Suppressor macrophage treated with lipopolysaccharide for 1 hour (primary cell): ENCODE measurements around the gene BCAM.
"Not testable (repeated sequence)": the region's sequence is repeated elsewhere in the genome, so short reads cannot be mapped to it uniquely, and the experiment has no call there.

Experiments
- DNase-seq, 3 donors: peaks; one replicate each; pipeline ENCODE4 v3.0.0-alpha.2; 2020 to 2022

Gene BCAM

DNA sequence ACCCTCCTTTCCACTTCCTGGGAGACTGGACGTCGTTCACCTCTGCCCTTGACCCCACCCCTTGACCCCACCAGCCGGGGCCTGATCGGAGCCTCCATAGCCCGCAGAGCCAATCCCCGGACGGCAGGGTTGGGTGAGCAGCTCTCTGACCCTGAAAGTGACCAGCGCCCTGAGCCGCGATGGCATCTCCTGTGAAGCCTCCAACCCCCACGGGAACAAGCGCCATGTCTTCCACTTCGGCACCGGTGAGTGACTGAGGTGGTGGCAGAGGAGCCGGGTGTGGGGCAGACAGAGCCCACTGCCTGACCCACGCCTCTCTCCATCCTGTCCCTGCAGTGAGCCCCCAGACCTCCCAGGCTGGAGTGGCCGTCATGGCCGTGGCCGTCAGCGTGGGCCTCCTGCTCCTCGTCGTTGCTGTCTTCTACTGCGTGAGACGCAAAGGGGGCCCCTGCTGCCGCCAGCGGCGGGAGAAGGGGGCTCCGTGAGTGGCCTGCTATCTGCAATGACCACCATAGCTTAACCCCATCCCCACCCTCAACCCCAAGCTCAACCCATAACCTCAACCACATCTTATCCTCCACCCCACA, 10.4 kb downstream of the BCAM start:
- no peak for DNase-seq

DNA sequence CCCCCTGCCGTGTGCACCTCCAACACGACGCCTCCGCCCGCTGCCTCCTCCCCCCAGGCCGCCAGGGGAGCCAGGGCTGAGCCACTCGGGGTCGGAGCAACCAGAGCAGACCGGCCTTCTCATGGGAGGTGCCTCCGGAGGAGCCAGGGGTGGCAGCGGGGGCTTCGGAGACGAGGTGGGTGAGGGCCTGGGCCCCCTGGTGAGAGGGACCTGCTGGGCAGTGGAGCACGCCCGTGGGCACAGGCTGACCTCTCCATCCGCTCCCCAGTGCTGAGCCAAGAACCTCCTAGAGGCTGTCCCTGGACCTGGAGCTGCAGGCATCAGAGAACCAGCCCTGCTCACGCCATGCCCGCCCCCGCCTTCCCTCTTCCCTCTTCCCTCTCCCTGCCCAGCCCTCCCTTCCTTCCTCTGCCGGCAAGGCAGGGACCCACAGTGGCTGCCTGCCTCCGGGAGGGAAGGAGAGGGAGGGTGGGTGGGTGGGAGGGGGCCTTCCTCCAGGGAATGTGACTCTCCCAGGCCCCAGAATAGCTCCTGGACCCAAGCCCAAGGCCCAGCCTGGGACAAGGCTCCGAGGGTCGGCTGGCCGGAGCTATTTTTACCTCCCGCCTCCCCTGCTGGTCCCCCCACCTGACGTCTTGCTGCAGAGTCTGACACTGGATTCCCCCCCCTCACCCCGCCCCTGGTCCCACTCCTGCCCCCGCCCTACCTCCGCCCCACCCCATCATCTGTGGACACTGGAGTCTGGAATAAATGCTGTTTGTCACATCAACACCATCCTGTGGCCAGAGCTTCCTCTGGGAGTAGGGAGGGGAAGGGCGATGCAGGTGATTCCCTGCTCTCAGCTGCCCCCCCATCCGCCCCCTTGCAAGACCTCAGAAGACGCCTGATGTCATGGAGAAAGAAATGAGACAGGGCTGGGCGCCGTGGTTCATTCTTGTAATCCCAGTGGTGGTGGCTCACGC, 12.0 kb downstream of the BCAM start:
- DNase-seq = peak; percentile 38 to 73 (median 56)

DNA sequence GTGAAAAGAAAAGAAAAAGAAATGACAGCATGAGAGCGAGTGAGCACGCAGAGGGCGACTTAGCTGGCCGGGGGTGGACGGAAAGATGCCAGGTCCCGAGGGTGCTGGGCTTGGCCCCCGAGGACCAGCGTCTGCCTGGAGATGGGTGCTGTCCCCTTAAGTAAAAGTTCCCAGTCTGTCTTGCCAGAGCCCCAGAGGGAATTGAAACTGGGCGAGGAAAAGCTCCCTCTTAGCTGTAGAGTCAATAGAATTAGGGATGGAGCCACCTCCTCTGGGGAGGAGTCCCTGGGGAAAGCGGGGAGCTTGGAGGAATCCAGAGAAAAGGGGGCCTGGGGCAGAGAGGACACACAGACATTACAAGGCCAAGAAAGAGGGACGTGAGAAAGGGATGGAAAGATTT, 13.3 kb downstream of the BCAM start:
- no peak for DNase-seq

DNA sequence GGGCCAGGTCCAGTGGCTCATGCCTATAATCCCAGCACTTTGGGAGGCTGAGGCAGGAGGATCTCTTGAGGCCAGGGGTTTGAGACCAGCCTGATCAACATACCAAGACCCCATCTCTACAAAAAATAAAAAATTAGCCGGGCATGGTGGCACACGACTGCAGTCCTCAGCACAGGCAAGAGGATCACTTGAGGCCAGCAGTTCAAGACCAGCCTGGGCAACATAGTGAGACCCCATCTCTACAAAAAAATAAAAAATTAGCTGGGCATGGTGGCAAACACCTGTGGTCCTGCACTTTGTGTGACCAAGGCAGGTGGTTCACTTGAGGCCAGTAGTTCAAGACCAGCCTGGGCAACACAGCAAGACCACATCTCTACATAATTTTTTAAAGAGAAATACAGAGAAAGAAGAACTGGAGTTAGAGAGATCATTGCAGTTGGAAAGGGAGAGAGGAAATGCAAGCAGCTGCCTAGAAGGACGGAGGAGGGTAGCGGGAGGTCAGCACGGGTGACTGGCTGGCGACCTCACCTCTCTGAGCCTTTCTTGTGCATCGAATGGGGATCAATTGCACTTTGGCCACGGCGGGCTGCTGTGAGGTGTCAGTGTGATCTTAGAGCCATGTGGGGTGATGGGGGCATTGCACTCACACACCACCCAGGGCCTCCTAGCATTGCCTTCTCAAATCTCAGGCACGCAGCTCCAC, 13.9 kb downstream of the BCAM start:
- no peak for DNase-seq

DNA sequence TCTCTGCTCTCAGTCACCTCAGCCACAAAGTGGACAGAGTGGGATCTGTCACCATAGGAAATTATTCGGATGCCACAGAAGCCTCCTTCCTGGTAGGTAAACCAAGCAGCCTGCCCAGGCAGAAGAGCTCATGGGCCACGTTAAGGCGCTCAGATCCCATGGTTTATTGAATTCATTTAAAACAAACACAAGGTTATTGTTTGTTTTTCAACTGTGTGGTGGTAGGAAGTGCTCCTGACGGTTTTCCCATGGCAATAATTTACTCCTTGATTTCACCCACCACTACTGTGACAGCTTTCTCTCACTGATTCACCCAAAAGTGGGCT, 14.4 kb downstream of the BCAM start:
- DNase-seq = no peak

DNA sequence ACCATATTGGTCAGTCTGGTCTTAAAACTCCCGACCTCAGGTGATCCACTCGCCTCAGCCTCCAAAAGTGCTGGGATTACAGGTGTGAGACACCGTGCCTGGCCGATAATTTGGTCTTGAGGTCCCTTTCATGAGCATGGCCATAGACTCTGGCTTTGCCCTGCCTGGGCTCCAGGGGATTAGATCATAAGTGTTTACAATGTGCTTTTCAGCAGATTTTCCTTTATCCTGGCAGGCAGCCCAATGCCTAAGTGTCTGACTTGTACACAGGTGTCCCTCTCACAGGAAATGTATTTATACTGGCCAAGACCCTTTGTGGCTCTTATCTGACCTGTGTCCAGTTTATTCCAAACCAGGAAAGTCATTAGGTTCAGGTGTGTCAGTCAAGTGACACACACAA, 15.9 kb downstream of the BCAM start:
- DNase-seq = no peak

DNA sequence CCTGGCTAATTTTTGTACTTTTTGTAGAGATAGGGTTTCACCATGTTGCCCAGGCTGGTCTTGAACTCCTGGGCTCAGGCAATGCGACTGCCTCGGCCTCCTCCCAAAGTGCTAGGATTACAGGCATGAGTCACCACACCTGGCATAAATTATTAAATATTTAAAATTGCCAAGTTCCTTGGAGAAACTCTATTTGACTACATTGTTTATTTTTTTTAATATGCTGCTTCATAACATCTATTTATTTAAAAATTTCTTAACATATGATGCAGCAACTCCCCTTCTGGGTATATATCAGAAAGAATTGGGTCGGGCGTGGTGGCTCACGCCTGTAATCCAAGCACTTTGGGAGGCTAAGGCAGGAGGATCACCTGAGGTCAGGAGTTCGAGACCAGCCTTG, 24.0 kb downstream of the BCAM start:
- DNase-seq = not testable (repeated sequence)

DNA sequence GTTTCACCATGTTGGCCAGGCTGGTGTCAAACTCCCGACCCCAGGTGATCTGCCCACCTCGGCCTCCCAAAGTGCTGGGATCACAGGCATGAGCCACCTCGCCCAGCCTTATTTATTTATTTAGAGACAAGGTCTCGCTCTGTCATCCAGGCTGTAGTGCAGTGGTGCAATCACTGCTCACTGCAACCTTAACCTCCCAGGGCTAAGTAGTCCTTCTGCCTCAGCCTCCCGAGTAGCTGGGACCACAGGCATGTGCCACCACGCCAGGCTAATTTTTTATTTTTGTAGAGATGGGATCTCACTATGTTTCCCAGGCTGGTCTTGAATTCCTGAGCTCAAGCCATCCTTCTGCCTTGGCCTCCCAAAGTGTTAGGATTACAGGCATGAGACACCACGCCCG, 25.5 kb downstream of the BCAM start:
- DNase-seq = not testable (repeated sequence)

DNA sequence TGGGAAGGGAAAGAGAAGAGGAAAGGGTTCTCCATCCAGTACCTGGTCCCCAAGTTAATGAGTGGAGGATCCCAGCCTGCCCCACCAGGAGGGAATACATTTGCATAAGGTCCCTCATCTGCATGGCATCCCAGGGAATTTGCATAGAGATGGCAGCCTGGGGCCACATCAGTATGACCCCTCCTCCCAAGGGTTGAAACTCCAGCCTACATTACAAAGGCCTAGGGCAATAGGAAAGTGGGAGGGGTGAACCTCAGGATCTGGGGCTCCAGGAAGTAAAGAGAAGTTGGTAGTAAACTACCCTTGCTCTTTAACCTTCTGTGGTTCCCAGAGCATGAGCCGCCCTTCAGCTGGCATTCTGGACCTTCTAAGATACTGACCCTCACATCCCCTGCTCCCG, 30.4 kb downstream of the BCAM start:
- no peak for DNase-seq

DNA sequence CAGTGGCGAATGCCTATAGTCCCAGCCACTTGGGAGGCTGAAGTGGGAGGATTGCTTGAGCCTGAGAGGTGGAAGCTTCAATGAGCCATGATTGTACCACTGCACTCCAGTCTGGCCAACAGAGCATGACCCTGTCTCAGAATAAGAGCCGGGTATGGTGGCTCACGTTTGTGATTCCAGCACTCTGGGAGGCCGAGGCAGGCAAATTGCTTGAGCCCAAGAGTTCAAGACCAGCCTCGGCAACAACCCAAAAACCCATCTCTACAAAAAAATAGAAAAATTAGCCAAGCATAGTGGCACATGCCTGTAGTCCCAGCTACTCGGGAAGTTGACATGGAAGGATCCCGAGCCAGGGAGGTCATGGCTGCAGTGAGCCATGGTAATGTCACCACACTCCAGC, 31.9 kb downstream of the BCAM start:
- no peak for DNase-seq

DNA sequence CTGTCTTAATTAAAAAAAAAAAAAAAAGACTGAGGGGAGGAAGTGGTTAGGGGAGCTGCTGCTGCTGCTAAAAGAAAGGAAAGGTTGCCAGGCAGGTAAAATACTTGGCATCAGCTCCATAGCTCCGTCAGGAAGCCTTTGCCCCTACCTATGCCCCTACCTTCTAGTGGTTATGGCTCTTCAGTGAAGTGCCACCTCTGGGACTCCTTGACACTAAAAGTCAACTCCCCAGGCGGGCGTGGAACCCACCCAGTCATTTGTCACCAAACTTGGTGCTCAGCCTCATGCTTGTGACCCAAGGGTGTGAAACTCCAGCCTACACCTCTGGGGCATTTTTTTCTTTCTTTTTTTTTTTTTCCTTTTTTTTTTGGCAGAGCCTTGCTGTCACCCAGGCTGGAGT, 32.3 kb downstream of the BCAM start:
- DNase-seq = no peak

DNA sequence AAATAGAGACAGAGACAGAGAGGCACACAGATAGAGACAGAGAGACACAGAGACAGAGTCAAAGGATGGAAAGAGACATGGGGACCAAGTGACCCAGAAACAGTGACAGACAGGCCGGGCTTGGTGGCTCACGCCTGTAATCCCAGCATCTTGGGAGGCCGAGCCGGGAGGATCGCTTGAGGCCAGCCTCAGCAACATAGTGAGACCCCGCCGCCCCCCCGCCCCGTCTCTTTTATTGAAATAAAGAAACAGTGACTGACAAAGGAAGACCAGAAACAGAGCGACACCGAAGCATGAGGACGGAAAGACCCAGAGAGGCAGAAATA, 36.3 kb downstream of the BCAM start:
- DNase-seq = no peak

DNA sequence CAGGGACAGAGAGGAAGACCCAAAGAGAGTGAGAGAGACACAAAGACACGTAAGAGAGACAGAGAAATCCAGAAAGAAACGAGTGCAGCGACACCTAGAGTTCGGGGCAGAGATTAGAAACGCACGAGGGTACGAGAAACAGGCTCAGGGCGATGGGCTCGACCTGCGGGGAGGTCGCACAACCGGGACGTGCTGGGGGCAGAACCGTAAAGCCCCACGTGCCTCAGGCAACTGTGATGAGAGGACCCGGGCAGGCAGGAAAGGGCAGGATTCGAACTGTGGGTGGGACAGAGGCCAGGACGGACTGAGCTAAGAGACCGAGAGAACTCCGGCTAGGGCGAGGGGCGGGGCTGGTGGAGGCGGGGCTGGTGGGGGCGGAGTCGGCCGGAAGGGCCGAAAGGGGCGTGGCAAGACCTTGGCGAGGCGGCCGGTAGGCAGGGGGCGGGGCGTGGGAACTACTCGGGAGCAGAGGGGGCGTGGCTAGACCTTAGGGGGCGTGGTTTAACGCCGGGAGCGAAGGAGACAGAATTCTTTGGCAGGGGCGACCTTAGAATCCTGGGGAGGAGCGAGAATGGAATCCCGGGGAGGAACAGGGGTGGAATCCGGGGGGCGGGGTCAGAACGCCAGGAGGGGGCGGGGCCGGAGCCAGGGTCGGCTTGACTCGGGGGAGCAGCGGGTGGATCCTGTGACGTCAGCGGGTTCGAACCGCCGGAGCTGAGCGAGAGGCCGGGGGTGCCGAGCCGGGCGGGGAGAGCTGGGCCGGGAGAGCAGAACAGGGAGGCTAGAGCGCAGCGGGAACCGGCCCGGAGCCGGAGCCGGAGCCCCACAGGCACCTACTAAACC, 36.9 kb downstream of the BCAM start, which contains the start of gene NECTIN2:
TSS of gene NECTIN2 (plus strand) at position 686 of the 843 bp plus-strand sequence. CDS start 229 bp downstream, outside the sequence.
- DNase-seq = peak; percentile 99 to 100 (median 100)

DNA sequence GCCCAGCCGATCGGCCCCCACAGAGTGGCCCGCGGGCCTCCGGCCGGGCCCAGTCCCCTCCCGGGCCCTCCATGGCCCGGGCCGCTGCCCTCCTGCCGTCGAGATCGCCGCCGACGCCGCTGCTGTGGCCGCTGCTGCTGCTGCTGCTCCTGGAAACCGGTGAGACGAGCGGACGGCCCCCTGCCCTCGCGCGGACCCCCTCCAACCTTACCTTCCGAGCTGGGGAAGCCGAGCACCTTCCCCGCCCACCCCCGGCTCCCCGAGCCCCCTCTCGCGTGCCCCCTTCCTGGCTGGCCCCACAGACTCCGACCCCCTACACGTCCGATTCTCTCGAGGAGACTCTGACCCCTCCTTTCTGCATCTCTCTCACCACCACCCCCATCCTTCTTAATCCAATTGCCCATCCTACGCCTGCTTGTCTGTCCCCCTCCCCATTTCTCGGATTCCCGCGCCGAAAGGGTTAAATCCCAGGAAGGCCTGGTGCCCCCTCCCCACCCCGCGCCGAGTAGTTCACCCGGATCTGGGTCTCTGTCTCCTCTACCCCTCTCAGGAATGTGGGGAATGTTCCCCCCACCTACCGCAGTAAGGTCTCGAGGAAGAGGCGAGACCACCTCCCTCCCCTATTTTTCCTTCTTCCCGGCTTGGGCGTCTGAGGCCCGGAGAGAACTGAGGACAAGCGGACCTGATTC, 37.7 kb downstream of the BCAM start:
- DNase-seq = peak in 2 of 3 donors; percentile 24 to 54

DNA sequence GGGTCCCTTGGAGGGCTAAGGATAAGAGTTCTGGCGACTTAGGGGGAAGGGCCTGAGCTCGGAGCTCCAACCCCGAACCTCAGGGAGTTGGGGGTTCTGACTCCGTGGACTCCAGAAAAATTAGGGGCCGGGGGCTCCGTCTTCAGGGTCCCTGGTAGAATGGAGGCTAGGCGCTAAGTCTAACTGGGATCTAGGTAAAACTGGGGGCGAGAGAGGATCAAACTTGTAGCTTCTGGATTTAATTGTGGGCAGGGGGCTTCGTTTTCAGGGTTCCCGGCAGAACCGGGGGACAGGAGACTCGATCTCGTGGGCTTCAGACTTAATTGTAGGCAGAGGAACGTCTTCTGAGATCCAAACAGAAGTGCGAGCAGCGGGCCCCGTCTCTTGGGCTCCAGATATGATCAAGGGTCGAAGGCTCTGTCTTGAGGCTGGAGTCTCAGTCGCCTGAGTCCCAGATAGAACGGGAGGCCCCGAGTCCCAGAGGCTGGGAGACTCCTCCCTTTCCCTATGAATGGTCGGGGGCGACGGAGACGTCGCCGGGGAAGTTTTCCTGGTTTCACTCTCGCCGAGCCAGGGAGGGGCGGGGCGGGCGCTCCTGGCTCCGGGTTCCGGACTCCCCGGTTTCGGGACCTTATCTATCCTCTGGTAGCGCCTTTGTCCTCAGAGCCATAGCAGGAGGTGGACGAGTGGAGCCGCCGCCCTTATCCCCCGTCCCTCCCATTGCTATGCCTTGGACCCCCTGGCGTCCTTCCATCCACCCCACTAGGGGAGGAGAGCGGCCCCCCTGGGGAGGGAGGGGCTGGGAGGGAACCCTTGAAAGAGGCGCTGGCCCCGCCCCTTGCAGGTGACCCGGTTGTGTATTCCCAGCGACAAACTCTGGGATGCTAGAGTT, 38.5 kb downstream of the BCAM start:
- DNase-seq = peak; percentile 92 to 95 (median 93)

DNA sequence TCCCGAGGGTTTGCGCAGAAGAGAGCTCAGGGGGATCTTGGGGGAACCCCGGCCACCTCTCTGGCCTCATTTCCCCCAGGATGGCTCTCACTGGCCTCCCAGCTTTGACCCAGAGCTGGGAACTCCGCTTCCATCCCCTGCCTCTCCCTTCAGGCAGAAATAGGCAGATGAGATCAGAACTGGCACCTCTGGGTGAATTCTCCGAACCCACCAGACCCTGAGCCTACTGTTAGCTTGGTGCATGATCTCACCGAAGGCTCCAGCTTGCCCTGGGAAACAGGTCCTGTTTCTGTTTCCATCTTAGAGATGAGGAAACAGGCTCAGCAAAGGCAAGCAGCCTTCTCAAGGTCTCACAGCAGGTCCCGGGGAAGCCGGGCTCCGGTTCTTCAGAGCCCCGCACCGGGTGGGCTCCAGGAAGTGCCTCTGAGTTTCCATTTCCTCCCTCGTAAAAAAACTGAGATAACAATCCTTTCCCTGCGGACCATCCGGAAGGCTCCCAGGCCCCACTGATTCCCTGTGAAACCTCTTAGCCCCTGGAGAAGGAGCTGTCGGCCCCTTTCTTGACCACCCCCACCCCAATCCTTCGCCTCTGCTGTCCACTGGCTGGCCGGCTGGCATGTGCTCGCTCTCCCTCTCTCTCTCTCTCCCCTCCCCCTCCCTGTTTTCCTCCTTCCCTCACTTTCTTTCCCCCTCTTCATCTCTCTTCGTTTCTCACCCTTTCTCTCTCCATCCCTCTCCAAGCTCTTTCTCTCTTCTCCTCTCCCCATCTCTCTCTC, 39.3 kb downstream of the BCAM start:
- DNase-seq = peak; percentile 95 to 98 (median 97)

DNA sequence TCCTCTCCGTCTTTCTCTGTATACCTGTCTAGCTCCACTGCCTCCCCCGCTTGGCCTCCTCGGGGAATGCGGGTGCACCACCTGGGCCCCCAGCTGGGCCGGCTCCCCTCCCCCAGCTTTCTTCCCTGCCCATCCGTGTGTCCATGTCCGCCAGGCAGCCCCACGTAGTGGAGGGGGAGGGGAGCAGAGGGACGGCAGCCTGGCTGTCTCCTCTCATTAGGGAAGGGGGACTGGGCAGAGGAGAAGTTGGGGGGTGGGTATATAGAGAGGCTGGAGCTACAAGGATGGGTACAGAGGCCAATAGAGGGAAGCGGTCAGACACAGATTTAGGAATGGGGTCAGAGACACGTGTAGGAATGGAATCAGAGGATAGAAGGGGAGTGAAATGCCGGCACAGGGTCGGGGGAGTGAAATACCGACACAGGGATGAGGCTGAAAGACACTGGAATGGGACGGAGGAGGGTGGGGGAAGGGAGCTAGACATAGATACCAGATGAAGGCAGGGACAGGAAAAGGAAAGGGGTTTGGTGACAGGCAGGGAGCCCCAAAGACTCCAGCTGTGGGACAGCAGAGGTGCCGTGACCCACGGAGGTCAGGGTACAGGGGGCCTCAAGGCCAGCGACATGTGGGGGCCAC, 40.0 kb downstream of the BCAM start:
- DNase-seq = peak in 1 of 3 donors; percentile 46

DNA sequence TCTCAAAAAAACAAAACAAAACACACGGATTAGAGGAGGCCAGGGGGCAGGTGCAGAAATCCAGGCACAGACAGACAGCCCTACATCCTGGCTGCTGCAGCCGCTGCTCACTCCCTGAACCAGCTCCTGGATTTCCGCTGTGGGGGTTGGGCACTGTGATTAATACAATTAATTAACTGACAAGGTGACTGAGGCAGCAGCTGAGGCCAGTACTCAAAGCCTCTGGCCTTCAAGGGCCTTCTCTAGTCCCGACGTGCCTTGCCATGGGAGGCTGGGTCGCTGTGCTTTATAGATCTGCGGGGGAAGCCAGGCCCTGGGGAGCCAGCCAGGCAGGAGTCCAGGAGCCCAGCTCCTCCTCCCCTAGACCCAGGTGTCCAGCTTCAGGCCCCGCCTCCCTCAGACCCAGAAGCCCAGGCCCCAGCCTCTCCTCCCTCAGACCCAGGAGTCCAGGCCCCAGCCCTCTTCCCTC, 41.8 kb downstream of the BCAM start:
- no peak for DNase-seq

DNA sequence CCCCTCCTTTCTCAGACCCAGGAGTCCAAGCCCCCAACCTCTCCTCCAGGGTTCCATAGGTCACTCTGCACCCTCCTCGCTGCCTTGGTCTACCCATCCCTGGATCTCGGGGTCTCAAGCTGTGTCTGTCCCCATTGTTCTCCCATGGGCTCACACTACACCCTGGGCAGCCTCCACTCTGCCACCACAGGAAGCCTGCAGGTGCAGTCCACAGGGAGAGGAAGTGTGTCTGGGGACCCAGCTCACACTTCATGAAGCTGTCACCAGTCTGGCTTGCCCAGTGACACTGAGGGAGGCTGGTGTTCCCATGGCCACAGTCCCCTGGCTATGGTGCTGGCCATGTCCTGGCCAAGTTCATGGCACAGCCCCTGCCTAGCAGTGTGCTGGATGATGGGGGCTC, 42.5 kb downstream of the BCAM start:
- DNase-seq = no peak

DNA sequence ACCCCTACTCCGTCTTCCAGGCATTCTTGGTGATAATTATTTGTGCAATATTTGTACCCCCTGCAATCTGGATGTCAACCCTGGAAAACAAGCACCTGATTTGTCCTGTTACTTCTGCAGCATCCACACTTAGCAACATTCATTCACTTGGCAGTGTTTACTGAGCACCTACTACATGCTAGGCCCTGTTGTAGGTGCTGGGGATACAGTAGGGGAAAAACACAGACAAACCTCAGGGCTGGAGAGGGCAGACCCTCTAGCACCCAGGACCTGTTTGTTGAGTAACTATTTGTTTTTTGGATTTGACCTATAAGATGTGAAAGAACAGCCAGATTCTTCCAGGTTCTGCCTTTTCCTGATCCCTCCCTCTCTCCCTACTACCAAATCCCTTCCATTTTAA, 46.7 kb downstream of the BCAM start:
- DNase-seq = no peak
